ENCODE data around the gene ZNF514. TPM values are rescaled to one million over a fixed set of nuclear protein-coding genes. Genes with fewer than 3 reads are reported as not detected.
A peak's percentile ranks its signal among the peaks of the same experiment; 100 is the strongest.

ZNF514 gene
- total RNA-seq, 1 experiment from 2014 or later, result 12.9 TPM

DNA sequence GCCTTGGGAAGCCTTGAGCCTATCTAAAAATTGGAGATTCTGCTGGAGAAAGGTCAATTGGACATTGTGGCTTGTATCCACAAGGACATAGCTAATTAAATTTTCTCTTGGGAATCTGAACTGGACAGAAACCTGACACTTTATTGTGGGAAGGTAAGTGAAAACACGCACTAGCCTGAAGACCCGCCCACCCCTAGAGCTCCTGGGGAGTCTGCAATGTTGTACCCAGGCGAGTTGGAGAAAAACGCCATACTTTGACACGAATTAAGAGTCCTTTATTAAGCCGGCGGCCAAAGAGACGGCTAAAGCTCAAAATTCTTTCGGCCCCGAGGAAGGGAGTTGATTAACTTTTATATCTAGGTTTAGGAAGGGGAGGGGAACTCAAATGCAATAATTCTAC is 46.4 kb upstream of the ZNF514 start:
- Histone ChIP-seq H3K4me2 (ENCODE audit: insufficient read depth, insufficient read length, low read length) (peak overlapping the region; percentile 47), H3K14ac (ENCODE audit: insufficient read depth, low read length) (no peak overlapping the region), H3K56ac (ENCODE audit: insufficient read length, low read depth, low read length) (no peak overlapping the region), H3K23me2 (ENCODE audit: insufficient read length, low read depth, low read length, poor library complexity, severe bottlenecking) (peaks cover 3% of the 10 kb centered on the region), H2BK20ac (ENCODE audit: low read depth, low read length, poor library complexity, severe bottlenecking) (no peak overlapping the region), H4K91ac (ENCODE audit: insufficient read length, low read depth, low read length) (no peak overlapping the region), H2BK120ac (ENCODE audit: low read depth, low read length, poor library complexity, severe bottlenecking) (no peak overlapping the region), H3K4ac (ENCODE audit: low read depth, low read length) (no peak overlapping the region), H4K20me1 (ENCODE audit: control insufficient read depth, insufficient read depth, insufficient read length) (no peaks in the 10 kb centered on the region), H2AK5ac (ENCODE audit: insufficient read length, low read length) (no peak overlapping the region), H3T11ph (ENCODE audit: low read length) (no peak overlapping the region), H3K27ac (ENCODE audit: insufficient read length, low read depth, low read length) (no peak overlapping the region), H2BK5ac (ENCODE audit: insufficient read length, low read length) (no peak overlapping the region), H3K79me2 (ENCODE audit: insufficient read depth, low read length) (no peaks in the 10 kb centered on the region), H4K5ac (ENCODE audit: insufficient read length, low read depth, low read length) (no peak overlapping the region), H4K8ac (replicated peaks; ENCODE audit: insufficient read length, low read depth, low read length) (no peak overlapping the region), H3K23ac (ENCODE audit: insufficient read length, low read depth, low read length) (no peak overlapping the region), H2AFZ (ENCODE audit: low read length) (no peak overlapping the region), H2BK15ac (ENCODE audit: low read depth, low read length) (no peak overlapping the region), H3K79me1 (ENCODE audit: insufficient read depth, low read depth, low read length, poor library complexity, severe bottlenecking) (no peaks in the 10 kb centered on the region), H3K4me1 (ENCODE audit: insufficient read depth, low read length) (no peaks in the 10 kb centered on the region), H2BK12ac (ENCODE audit: insufficient read length, low read depth, low read length) (no peak overlapping the region), H3K27me3 (ENCODE audit: insufficient read depth, low read length) (peaks cover 8% of the 10 kb centered on the region), H3K9me3 (ENCODE audit: control insufficient read depth, low read depth, low read length) (peaks cover 10% of the 10 kb centered on the region), H3K18ac (ENCODE audit: insufficient read length, low read depth, low read length) (no peak overlapping the region), H3K9ac (ENCODE audit: extremely low read depth, insufficient read length, low read length) (no peak overlapping the region)
- no peak for DNase-seq
- peaks cover 30% of the 10 kb centered on the region for H3K27me3 Mint-ChIP-seq (ENCODE audit: low read depth)
- H3K27ac Mint-ChIP-seq, result peak overlapping the region in 2 of 3 experiments; percentile 77 to 96; a peak in 3 of 7 replicates
- no peak for TF ChIP-seq CTCF (conservative IDR thresholded peaks at IDR 0.05)
- H3K36me3 Mint-ChIP-seq (ENCODE audit: insufficient read depth in 1 of 3, low read depth in 3 of 3), result peaks cover 23 to 30% (median 23%) of the 10 kb centered on the region in 3 experiments
- no CpG with 5 or more reads among the region's 10 CpGs for WGBS (ENCODE audit: extremely low coverage, insufficient read length, low lambda C conversion rate)
- H3K9me3 Mint-ChIP-seq, result peaks cover 23 to 24% of the 10 kb centered on the region in 2 experiments
- peaks cover 21 to 25% of the 10 kb centered on the region in 2 experiments for H3K4me1 Mint-ChIP-seq
- peak overlapping the region; percentile 86 to 92 for H3K4me3 Mint-ChIP-seq
